GOT3 (cell line): Measurements from ENCODE around the gene ARHGAP6.

Experiments
- DNase-seq: peaks from one replicate; lab custom pipeline; 2025; ENCODE audit warnings: mixed read lengths; lab: John Stamatoyannopoulos, UW

ARHGAP6 gene

GRCh38 chrX:11424903-11425674 is 240.6 kb downstream of the ARHGAP6 start:
- no peak for DNase-seq

GRCh38 chrX:11423949-11424348 is 241.8 kb downstream of the ARHGAP6 start:
- DNase-seq, result no peak

GRCh38 chrX:11423362-11423818 is 242.3 kb downstream of the ARHGAP6 start:
- DNase-seq, result no peak

GRCh38 chrX:11422525-11422857 is 243.2 kb downstream of the ARHGAP6 start:
- DNase-seq, result no peak

- DNase-seq, result no peak
Measured at GRCh38 chrX:11421805-11422524, 243.8 kb downstream of the ARHGAP6 start.

- no peak for DNase-seq
Measured at GRCh38 chrX:11420851-11421250, 244.9 kb downstream of the ARHGAP6 start.

- no peak for DNase-seq
Measured at GRCh38 chrX:11419102-11419501, 246.6 kb downstream of the ARHGAP6 start.

- no peak for DNase-seq
Measured at GRCh38 chrX:11416600-11416999, 249.1 kb downstream of the ARHGAP6 start.

- no peak for DNase-seq
Measured at GRCh38 chrX:11414091-11414490, 251.6 kb downstream of the ARHGAP6 start.

- DNase-seq, result no peak
Measured at GRCh38 chrX:11412715-11413623, 252.8 kb downstream of the ARHGAP6 start.

GRCh38 chrX:11409957-11410356 is 255.8 kb downstream of the ARHGAP6 start:
- DNase-seq, result no peak

- no peak for DNase-seq
Measured at GRCh38 chrX:11408783-11409182, 256.9 kb downstream of the ARHGAP6 start.

- no peak for DNase-seq
Measured at GRCh38 chrX:11408109-11408405, 257.7 kb downstream of the ARHGAP6 start.

- no peak for DNase-seq
Measured at GRCh38 chrX:11407331-11408108, 258.2 kb downstream of the ARHGAP6 start.

- no peak for DNase-seq
Measured at GRCh38 chrX:11406109-11406765, 259.5 kb downstream of the ARHGAP6 start.

- no peak for DNase-seq
Measured at GRCh38 chrX:11403631-11404030, 262.1 kb downstream of the ARHGAP6 start.

- DNase-seq, result no peak
Measured at GRCh38 chrX:11401966-11402365, 263.8 kb downstream of the ARHGAP6 start.

GRCh38 chrX:11399489-11400094 is 266.1 kb downstream of the ARHGAP6 start:
- no peak for DNase-seq

- no peak for DNase-seq
Measured at GRCh38 chrX:11398785-11399184, 266.9 kb downstream of the ARHGAP6 start.

- DNase-seq, result no peak
Measured at GRCh38 chrX:11398139-11398538, 267.6 kb downstream of the ARHGAP6 start.

GRCh38 chrX:11397680-11398079 is 268.0 kb downstream of the ARHGAP6 start:
- no peak for DNase-seq
